Activated CD4-positive, alpha-beta T cell treated with anti-CD3 and anti-CD28 coated beads, Interleukin-2, amount 10 ng/mL, durations not matched to agents 24 days and 14 days (primary cell): ENCODE results near the gene SMYD1. TPM values are rescaled to one million over a fixed set of nuclear protein-coding genes. Genes with fewer than 3 reads are reported as not detected.

Experiments
- DNase-seq: peaks from one replicate; pipeline ENCODE4 v3.0.0; 2022
- H3K27ac Mint-ChIP-seq: one replicate; pipeline ENCODE4 v1.8.0; 2022; ENCODE audit warnings: mild to moderate bottlenecking, mixed read lengths
- H3K27me3 Mint-ChIP-seq: one replicate; pipeline ENCODE4 v1.8.0; 2022; ENCODE audit warnings: mixed read lengths
- H3K36me3 Mint-ChIP-seq: one replicate; pipeline ENCODE4 v1.8.0; 2022; ENCODE audit warnings: low read depth, mild to moderate bottlenecking, mixed read lengths
- H3K4me1 Mint-ChIP-seq: one replicate; pipeline ENCODE4 v1.8.0; 2021; ENCODE audit warnings: mixed read lengths
- H3K4me3 Mint-ChIP-seq: one replicate; pipeline ENCODE4 v1.8.0; 2022; ENCODE audit warnings: mild to moderate bottlenecking, moderate library complexity, mixed read lengths
- H3K9me3 Mint-ChIP-seq: one replicate; pipeline ENCODE4 v1.8.0; 2021; ENCODE audit warnings: mixed read lengths
- intact Hi-C: fragments of 100-400 bp; cut with micrococcal nuclease; formaldehyde crosslinking; loops from one replicate; pipeline ENCODE4 v1.15.1; 2023
- total RNA-seq: library from RNA; stranded (reverse); gene quantifications from 2 replicates; pipeline ENCODE4 v1.2.3, GENCODE V29; 2022

SMYD1 gene
- total RNA-seq, 1 donor from 2014 or later = not detected

DNA sequence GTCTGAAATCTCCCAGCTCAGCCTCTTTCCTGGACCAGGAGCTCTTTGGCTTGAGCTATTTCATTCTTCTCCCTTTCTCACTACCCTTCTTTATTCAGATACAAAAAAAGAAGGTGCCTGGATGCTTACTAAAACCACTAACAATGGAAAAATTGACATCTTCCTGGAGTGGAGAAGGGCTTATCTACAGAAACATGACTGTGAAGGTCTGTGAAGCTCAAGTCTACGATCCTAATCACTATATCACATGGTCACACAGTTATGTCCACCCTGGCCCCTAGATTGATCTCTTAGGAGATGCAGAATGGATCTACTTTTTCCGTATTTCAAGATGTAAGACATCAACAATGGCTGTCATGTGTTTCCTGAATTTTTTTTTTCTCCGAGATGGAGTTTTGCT is 6.3 kb upstream of the SMYD1 start:
- intact Hi-C loops = no loop called here
- Mint-ChIP-seq H3K9me3 (no peaks in the 10 kb centered on the region), H3K36me3 (no peaks in the 10 kb centered on the region), H3K4me3 (no peak overlapping the region), H3K27me3 (no peaks in the 10 kb centered on the region), H3K4me1 (peaks cover 23% of the 10 kb centered on the region), H3K27ac (no peak overlapping the region)
- no peak for DNase-seq

DNA sequence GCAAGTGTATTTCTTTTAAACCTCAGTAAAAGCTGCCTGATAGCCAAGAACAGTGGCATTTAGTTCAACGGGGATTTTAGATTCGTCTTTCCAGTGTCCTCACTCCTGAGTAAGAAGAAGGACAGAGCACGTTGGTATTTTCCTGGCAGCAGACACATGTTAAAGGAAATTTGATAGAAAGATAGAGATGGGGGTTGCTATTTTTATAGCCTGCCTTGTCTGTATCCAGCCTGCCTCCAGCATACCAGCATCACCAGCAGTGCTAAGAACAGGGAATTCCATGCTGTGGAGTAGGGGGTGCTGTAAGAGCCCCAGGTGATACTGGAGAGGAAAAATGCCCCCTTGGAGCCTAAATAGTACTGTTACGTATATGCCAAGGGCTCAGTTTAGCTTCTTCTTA is 1.1 kb upstream of the SMYD1 start:
- Mint-ChIP-seq H3K27me3 (peaks cover 8% of the 10 kb centered on the region), H3K4me3 (no peak overlapping the region), H3K36me3 (no peaks in the 10 kb centered on the region), H3K4me1 (no peaks in the 10 kb centered on the region), H3K9me3 (no peaks in the 10 kb centered on the region), H3K27ac (no peak overlapping the region)
- intact Hi-C loops = no loop called here
- DNase-seq = no peak

DNA sequence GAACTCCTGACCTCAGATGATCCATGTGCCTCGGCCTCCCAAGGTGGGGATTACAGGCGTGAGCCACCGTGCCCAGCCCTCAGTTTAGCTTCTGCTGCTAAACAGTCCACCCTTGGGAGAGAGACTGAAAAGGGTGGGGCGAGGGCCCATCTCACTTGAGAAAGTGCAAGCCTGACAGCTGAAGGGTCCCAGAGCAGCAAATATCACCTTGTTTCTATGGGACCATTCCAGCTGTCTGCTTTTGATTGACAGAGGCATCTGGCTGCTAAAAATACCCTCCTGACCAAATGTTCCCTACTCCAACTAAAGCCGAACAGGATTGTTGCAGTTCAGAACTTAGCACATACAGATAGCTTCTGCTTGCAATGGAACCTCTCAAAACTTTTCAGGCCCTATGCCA is 436 bp upstream of the SMYD1 start:
- Mint-ChIP-seq H3K4me3 (no peak overlapping the region), H3K9me3 (no peaks in the 10 kb centered on the region), H3K4me1 (no peaks in the 10 kb centered on the region), H3K36me3 (no peaks in the 10 kb centered on the region), H3K27ac (no peak overlapping the region), H3K27me3 (peaks cover 8% of the 10 kb centered on the region)
- no peak for DNase-seq
- intact Hi-C loops = no loop called here

DNA sequence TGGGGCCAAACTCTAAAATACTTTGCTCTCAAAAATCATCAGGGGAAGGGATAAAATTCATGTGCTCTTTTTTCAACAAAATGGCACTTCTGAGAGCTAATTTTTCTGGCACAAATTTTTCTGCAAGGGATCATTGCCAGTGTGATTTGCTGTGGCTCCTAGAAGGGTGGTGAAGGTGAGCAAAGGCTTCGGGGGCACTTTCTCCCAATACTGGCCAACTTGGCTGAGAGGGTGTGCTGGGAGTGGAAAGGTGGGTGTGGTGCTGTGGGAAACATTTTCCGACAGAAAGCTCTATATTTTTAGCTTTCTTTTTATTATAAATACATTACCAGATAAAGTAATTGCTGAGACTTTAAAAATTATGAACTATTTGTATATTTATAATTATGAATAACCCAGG is 419 bp downstream of the SMYD1 start:
- H3K27ac Mint-ChIP-seq = no peak overlapping the region
- intact Hi-C loops = no loop called here
- no peaks in the 10 kb centered on the region for H3K9me3 Mint-ChIP-seq

DNA sequence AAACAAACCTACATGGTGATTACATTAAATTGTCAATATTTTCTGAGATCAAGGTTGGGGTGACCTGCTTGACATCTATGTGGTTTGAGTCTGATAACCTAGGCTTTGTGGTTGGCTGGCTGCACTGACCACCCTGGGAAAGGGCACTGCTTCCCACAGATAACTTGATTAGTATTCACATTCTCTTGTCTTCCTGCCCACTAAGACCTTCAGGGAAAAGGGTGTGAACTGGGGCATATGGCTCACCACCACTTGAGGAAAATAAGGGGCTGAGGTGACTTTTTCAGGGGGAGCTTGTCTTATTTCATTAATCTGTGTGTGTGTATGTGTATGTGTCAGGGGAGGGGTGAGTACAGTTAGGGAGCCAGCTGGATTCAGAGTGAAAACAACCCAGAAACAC is 1.5 kb downstream of the SMYD1 start:
- H3K4me3 Mint-ChIP-seq = no peak overlapping the region
- DNase-seq = no peak
- intact Hi-C loops = no loop called here
- H3K27me3 Mint-ChIP-seq = peaks cover 18% of the 10 kb centered on the region
- no peaks in the 10 kb centered on the region for H3K4me1 Mint-ChIP-seq
- no peaks in the 10 kb centered on the region for H3K36me3 Mint-ChIP-seq
- no peaks in the 10 kb centered on the region for H3K9me3 Mint-ChIP-seq
- no peak overlapping the region for H3K27ac Mint-ChIP-seq

More for the DNA sequence above, 419 bp downstream of the SMYD1 start:
- Mint-ChIP-seq H3K27me3 (peaks cover 10% of the 10 kb centered on the region), H3K4me1 (no peaks in the 10 kb centered on the region), H3K36me3 (no peaks in the 10 kb centered on the region), H3K4me3 (no peak overlapping the region)
- no peak for DNase-seq

DNA sequence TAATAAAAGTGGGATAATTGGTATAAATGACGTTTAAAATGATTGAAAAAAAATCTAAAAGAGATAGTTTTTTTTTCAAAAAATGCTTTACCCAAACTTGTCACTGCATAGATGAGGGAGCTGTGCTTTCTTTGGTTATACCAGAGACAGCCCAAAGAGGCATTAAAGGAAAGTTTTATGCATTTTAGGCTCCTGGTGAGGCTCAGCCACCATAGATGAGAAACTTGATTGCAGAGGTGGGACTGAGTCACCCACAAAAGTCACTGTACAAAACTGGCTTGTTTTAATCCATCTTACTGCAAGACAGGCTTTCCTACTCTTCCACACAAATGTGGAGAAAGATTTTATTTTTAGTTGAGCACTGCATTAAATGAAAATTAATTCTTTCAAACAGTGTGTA is 2.4 kb downstream of the SMYD1 start:
- Mint-ChIP-seq H3K27me3 (peaks cover 21% of the 10 kb centered on the region), H3K9me3 (no peaks in the 10 kb centered on the region), H3K27ac (no peak overlapping the region), H3K4me3 (no peak overlapping the region), H3K4me1 (no peaks in the 10 kb centered on the region), H3K36me3 (no peaks in the 10 kb centered on the region)
- intact Hi-C loops = no loop called here
- no peak for DNase-seq

DNA sequence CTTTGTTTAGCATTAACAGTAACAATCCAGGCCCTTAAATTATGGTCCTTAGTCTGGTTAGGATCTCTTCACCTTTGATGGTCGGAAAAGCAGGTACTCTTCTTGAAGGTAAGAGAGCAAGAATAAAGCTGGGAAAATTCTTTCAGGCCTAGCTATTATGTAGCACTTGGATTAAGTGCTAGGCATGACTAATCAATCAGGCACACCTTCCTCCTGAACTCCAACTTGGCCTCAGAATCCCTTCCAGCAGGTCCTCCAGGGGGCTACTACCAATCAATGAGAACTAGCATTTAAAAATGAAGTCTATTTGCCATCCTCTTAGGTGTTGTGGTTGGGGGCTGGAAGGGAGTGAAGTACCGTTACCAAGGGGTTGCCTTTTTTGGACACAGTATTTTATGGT is 3.7 kb downstream of the SMYD1 start:
- no peaks in the 10 kb centered on the region for H3K9me3 Mint-ChIP-seq
- no peaks in the 10 kb centered on the region for H3K4me1 Mint-ChIP-seq
- intact Hi-C loops = no loop called here
- H3K27me3 Mint-ChIP-seq = peaks cover 24% of the 10 kb centered on the region
- H3K4me3 Mint-ChIP-seq = no peak overlapping the region
- H3K36me3 Mint-ChIP-seq = no peaks in the 10 kb centered on the region
- DNase-seq = no peak
- H3K27ac Mint-ChIP-seq = no peak overlapping the region

DNA sequence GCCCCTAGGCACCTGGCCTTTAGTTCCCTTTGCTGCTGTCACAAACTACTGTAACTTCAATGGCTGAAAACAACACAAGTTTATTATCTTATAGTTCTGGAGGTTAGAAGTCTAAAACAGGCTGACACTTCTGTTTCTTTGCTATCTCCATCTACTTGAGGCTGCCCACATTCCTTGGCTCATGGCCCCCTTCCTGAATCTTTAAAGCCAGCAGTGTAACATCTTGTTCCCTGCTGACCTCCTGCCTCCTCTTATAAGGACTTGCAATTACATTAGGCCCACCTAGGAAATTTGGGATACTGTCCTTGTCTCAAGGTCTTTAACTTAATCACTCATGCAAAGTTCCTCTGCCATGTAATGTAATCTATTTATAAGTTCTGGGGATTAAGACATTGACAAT is 6.5 kb downstream of the SMYD1 start:
- intact Hi-C loops = no loop called here
- Mint-ChIP-seq H3K4me1 (no peaks in the 10 kb centered on the region), H3K9me3 (no peaks in the 10 kb centered on the region), H3K36me3 (no peaks in the 10 kb centered on the region), H3K27ac (no peak overlapping the region), H3K4me3 (no peak overlapping the region), H3K27me3 (peaks cover 18% of the 10 kb centered on the region)
- no peak for DNase-seq

DNA sequence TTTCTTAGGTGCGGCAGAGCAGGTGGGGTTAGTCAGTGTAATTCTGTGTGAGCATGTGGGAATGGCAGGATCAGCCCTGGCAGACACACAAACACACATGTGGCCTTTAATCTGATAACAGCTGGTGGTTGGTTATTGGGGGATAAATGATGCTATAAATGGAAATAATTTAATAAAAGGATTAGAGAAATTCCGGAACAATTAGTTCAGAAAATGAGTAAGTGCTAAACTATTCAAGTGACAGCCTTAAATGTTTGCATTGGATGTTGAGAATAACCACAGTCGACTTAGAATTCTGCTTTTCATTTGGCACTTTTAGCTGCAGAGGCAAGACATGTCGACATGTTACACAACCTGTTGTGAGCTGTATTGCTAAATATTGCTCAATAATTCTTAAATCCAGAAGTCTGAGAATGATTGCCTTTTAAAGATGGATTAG is 7.2 kb downstream of the SMYD1 start:
- no peaks in the 10 kb centered on the region for H3K9me3 Mint-ChIP-seq
- no peak overlapping the region for H3K4me3 Mint-ChIP-seq
- H3K4me1 Mint-ChIP-seq = no peaks in the 10 kb centered on the region
- H3K27ac Mint-ChIP-seq = no peak overlapping the region
- no peaks in the 10 kb centered on the region for H3K36me3 Mint-ChIP-seq
- intact Hi-C loops = no loop called here
- H3K27me3 Mint-ChIP-seq = peaks cover 15% of the 10 kb centered on the region
- DNase-seq = no peak

DNA sequence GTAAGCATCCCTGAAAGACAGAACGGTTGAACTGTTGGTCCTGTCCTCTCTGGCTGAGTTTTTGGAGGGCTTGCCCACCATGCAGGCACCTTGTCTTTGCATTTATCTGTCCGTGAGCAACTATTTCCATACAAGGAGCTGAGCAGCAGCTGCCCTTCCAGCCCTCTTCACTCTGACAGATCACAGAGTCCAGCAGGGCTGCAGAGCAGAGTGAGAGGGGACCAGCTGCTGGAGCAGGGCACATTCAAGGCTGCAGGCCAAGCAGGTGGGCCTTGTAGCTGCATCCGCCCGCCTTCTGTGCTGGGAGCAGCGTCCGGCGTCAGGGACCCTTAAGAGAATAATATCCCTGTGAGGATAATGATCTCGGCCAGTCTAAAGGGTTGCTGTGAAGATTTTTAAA is 9.5 kb downstream of the SMYD1 start:
- no peaks in the 10 kb centered on the region for H3K9me3 Mint-ChIP-seq
- H3K4me1 Mint-ChIP-seq = no peaks in the 10 kb centered on the region
- no peak for DNase-seq
- H3K27ac Mint-ChIP-seq = no peak overlapping the region
- intact Hi-C loops = no loop called here
- peaks cover 15% of the 10 kb centered on the region for H3K27me3 Mint-ChIP-seq
- no peaks in the 10 kb centered on the region for H3K36me3 Mint-ChIP-seq
- no peak overlapping the region for H3K4me3 Mint-ChIP-seq

DNA sequence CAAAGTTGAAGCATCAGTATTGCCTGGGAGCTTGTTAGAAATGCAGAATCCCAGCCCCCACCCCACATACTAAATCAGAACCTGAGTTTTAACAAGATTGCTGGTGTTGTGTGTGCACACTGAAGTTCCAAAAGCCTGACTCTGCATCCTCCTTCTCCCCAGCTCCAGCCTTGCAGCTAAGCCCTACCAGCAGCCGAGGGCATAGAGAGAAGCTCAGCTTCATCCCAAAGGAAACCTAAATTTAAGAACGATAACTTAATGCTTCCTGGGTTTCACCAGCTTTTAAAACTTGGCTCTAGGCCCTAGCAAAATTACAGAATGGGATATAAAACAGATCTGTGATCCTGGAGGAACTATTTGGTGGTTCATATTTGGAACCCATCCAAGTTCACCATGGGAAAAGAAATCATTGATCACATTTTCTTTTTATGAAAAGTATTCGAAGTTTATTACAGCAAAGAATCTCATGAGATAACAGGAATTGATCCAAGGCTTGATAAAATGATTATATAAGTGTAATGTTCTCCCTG is 11.1 kb downstream of the SMYD1 start:
- Mint-ChIP-seq H3K27me3 (peaks cover 8% of the 10 kb centered on the region), H3K36me3 (no peaks in the 10 kb centered on the region), H3K4me1 (no peaks in the 10 kb centered on the region), H3K4me3 (no peak overlapping the region), H3K27ac (no peak overlapping the region), H3K9me3 (no peaks in the 10 kb centered on the region)
- no peak for DNase-seq
- intact Hi-C loops = no loop called here

DNA sequence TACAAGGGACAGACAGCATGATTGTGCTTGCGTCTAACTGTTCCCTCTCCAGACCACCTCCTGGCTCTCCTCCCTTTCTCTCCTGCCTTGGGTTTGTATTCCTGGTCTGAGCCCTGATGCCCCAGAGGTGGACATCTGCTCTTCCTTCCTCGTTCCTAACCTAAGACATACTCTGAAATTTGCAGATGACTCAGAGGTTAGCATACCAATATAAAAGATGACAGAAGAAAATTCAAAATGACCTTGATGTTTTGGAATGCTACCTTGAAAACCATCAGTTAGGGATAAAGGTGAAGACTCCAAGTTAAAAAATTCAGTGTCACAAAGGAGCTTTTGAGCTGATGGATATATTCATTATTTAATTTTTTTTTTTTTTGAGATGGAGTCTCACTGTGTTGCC is 12.9 kb downstream of the SMYD1 start:
- intact Hi-C loops = no loop called here
- no peaks in the 10 kb centered on the region for H3K4me1 Mint-ChIP-seq
- H3K27me3 Mint-ChIP-seq = peaks cover 2% of the 10 kb centered on the region
- no peak for DNase-seq
- no peaks in the 10 kb centered on the region for H3K36me3 Mint-ChIP-seq
- no peak overlapping the region for H3K4me3 Mint-ChIP-seq
- no peak overlapping the region for H3K27ac Mint-ChIP-seq
- H3K9me3 Mint-ChIP-seq = no peaks in the 10 kb centered on the region

DNA sequence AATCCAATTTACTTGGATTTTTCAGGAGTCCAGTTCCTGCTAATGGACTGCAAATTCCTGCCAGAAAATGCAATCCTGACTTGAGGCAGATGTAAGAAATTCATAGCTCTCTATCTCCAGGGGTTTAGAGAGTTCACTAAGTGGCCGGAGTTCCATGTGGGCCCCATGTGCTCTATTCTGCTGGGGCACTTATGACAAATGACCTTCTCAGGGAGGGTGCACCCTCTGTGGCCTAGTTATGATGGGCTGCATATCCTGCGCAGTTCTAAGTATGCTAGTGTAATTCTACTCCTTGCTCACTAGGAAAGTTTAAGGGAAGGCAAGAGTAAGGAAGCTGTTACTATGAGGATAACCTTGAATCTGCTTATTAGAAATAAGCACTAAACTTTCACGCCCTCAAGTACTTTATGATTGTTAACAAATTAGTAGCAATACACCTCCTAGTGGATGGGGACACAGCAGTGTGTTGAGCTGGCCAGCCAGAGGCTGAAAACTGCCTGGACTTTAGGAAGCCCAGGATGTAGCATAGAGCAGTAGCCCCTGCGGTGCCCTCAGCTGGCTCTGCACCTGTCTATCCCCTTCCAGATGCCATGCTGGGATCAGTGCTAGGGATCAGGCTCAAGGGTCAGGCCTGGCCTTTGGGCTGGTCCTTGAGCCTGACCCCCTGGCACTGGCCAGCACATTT is 14.4 kb downstream of the SMYD1 start:
- H3K27ac Mint-ChIP-seq = no peak overlapping the region
- H3K36me3 Mint-ChIP-seq = no peaks in the 10 kb centered on the region
- intact Hi-C loops = no loop called here
- no peak for DNase-seq
- no peaks in the 10 kb centered on the region for H3K9me3 Mint-ChIP-seq
- H3K4me1 Mint-ChIP-seq = no peaks in the 10 kb centered on the region
- no peak overlapping the region for H3K4me3 Mint-ChIP-seq
- no peaks in the 10 kb centered on the region for H3K27me3 Mint-ChIP-seq

DNA sequence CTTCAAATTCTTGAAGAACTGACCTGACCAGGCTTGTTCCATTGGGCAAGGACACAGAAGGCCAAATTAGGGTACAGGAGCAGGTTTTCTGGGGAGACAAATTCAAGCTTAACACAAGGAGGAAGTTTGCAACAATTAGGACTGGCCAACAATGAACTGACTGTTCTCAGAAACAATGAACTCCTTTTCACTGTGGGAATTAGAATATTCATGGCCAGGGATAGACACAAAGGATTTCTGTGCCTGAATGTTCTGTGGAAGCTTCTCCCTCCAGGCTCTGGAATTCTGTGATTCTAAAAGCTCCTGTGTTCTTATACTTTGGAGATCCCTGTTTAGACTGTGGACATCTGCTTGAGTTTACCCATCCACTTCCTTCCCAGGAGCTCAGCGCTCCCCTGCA is 15.2 kb downstream of the SMYD1 start:
- no peak for DNase-seq
- intact Hi-C loops = no loop called here
- Mint-ChIP-seq H3K9me3 (no peaks in the 10 kb centered on the region), H3K4me1 (no peaks in the 10 kb centered on the region), H3K27ac (no peak overlapping the region), H3K27me3 (no peaks in the 10 kb centered on the region), H3K4me3 (no peak overlapping the region), H3K36me3 (no peaks in the 10 kb centered on the region)

DNA sequence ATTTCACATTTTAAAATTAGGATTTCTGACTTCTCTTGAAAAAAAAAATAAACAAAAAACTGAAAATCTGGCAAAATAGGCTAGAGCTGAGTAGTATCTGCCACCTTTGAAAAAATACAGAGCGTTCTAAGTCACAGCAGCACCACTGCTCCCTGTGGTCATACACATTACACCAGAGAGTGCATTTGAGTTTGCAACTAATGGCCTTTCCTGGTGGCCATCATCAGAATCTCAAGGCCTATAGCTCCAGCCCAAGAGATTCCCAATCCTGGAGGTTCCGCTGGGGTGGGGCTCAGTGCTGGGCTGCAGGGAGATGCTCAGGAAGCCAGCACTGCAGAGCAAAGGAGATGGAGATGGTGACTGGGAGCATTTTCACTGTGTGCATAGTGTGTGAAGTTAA is 17.5 kb downstream of the SMYD1 start:
- Mint-ChIP-seq H3K4me3 (no peak overlapping the region), H3K9me3 (no peaks in the 10 kb centered on the region), H3K4me1 (peaks cover 4% of the 10 kb centered on the region), H3K27me3 (no peaks in the 10 kb centered on the region), H3K27ac (no peak overlapping the region), H3K36me3 (no peaks in the 10 kb centered on the region)
- intact Hi-C loops = no loop called here
- DNase-seq = no peak
